OCI-LY7 (cell line): Measurements from ENCODE around the gene UBTD2. TPM values are rescaled to one million over a fixed set of nuclear protein-coding genes. Genes with fewer than 3 reads are reported as not detected.
"Not testable (repeated sequence)": the region's sequence is repeated elsewhere in the genome, so short reads cannot be mapped to it uniquely, and the experiment has no call there.

ENCODE experiments used
- Bru-seq: library from RNA; stranded (reverse); fragments of 400-500 nt; gene quantifications from one replicate; lab custom pipeline; 2021; lab: Mats Ljungman, UMichigan
- BruChase-seq, 2 experiments: library from RNA; stranded (reverse); fragments of 400-500 nt; gene quantifications; one replicate each; lab custom pipeline; 2021; lab: Mats Ljungman, UMichigan
- BruUV-seq: library from RNA; stranded (reverse); fragments of 400-500 nt; replicated peaks from 2 replicates; lab custom pipeline; 2021; lab: Mats Ljungman, UMichigan
- CTCF ChIA-PET: fragments of 300-600 bp; sonication (Branson Sonifier 250); formaldehyde crosslinking; loops from one replicate; lab custom pipeline; 2022; ENCODE audit warnings: antibody characterized with exemption; ENCODE audit not compliant: unreplicated experiment; lab: Charles Lee
- POLR2A ChIA-PET: fragments of 300-600 bp; sonication (Branson Sonifier 250); formaldehyde crosslinking; loops from one replicate; lab custom pipeline; 2022; ENCODE audit warnings: antibody characterized with exemption; lab: Charles Lee
- DNase-seq: peaks from one replicate; pipeline ENCODE4 v3.0.0-alpha.2; 2015; ENCODE audit warnings: low spot score
- H2AFZ ChIP-seq: fragments of 200-600 bp; sonication (generic), shearing (Covaris generic); 2 replicates; pipeline ENCODE4 v1.6.1; 2014; ENCODE audit warnings: mild to moderate bottlenecking, antibody characterized with exemption, low read length, moderate library complexity
- H3K27ac ChIP-seq: fragments of 200-600 bp; sonication (generic); 2 replicates; pipeline ENCODE4 v1.5.1; 2014; ENCODE audit warnings: mixed run types, low read depth, mild to moderate bottlenecking, moderate library complexity, low read length, inconsistent platforms; ENCODE audit not compliant: poor library complexity, severe bottlenecking
- H3K36me3 ChIP-seq: fragments of 200-600 bp; sonication (generic); 2 replicates; pipeline ENCODE4 v1.6.1; 2014; ENCODE audit warnings: mild to moderate bottlenecking, antibody characterized with exemption, low read length, moderate library complexity, mixed read lengths; ENCODE audit not compliant: insufficient read depth
- H3K4me1 ChIP-seq: fragments of 200-600 bp; sonication (generic); 2 replicates; pipeline ENCODE4 v1.5.1; 2014; ENCODE audit warnings: mild to moderate bottlenecking, low read length; ENCODE audit not compliant: insufficient read depth, poor library complexity, severe bottlenecking
- H3K4me2 ChIP-seq: fragments of 200-600 bp; sonication (generic); 2 replicates; pipeline ENCODE4 v1.6.1; 2014; ENCODE audit warnings: mild to moderate bottlenecking, low read length
- H3K4me3 ChIP-seq: fragments of 200-600 bp; sonication (generic); 2 replicates; pipeline ENCODE4 v1.5.1; 2014; ENCODE audit warnings: mild to moderate bottlenecking, low read depth, low read length; ENCODE audit not compliant: poor library complexity, severe bottlenecking
- H3K79me2 ChIP-seq: fragments of 200-600 bp; sonication (generic); 2 replicates; pipeline ENCODE4 v1.6.1; 2016; ENCODE audit warnings: low read depth, mild to moderate bottlenecking, low read length, moderate library complexity, mixed read lengths; ENCODE audit not compliant: insufficient read depth
- H3K9me2 ChIP-seq: fragments of 200-600 bp; sonication (generic); 2 replicates; pipeline ENCODE4 v1.6.1; 2016; ENCODE audit warnings: mild to moderate bottlenecking, low read length, mixed read lengths; ENCODE audit not compliant: insufficient read depth
- H3K9me3 ChIP-seq: fragments of 200-600 bp; sonication (generic); 2 replicates; pipeline ENCODE4 v1.6.1; 2014; ENCODE audit warnings: mild to moderate bottlenecking, mixed run types, low read length, mixed read lengths
- H4K20me1 ChIP-seq: fragments of 200-600 bp; sonication (generic); 2 replicates; pipeline ENCODE4 v1.6.1; 2014; ENCODE audit warnings: mild to moderate bottlenecking, antibody characterized with exemption, low read length, moderate library complexity, mixed read lengths; ENCODE audit not compliant: insufficient read depth
- CTCF ChIP-seq: fragments of 200-600 bp; sonication (generic); conservative IDR thresholded peaks from 2 replicates; pipeline ENCODE4 v1.5.1; 2014; ENCODE audit warnings: mild to moderate bottlenecking, antibody characterized with exemption, low read length, moderate library complexity, mixed read lengths
- EZH2phosphoT487 ChIP-seq: fragments of 200-600 bp; sonication (generic); IDR thresholded peaks from 2 replicates; pipeline ENCODE4 v1.6.1; 2018; ENCODE audit warnings: low read depth, borderline replicate concordance, mild to moderate bottlenecking, mixed run types, antibody characterized with exemption, low read length, moderate library complexity, mixed read lengths
- intact Hi-C: fragments of 100-400 bp; cut with micrococcal nuclease; formaldehyde crosslinking; loops from one replicate; pipeline ENCODE4 v1.10.0; 2022; ENCODE audit not compliant: unreplicated experiment
- long read RNA-seq: library from polyadenylated mRNA; stranded (forward); transcript quantifications from one replicate; pipeline ENCODE4 v2.0.0, GENCODE V29; 2022
- total RNA-seq, 2 experiments: library from RNA; depleted of rRNA in 1 of 2; stranded (reverse); fragments of >200 nt in 1 of 2; shearing (Covaris generic) in 1 of 2; gene quantifications; 2 replicates each; pipeline ENCODE4 v1.2.3, GENCODE V29; 2014 to 2022

The UBTD2 gene
- total RNA-seq (2014; rRNA removed; shearing (Covaris generic)) (14.7 and 16.0 TPM in 2 replicates), total RNA-seq (2022) (19.4 and 19.8 TPM in 2 replicates), Bru-seq, nascent RNA (percentile 71 among the genes with signal in this experiment), BruChase-seq, experiment 1, labeled RNA remaining after a 6-hour chase (percentile 76 among the genes with signal in this experiment), BruChase-seq, experiment 2, labeled RNA remaining after a 2-hour chase (percentile 74 among the genes with signal in this experiment)
- long read RNA-seq, transcript UBTD2-201 (3 exons, 3,301 nt) = major isoform, 20 of 26 reads
- long read RNA-seq, partial matches to known transcripts = 2 of 26 reads
- long read RNA-seq, other reads (novel, unspliced or antisense) = 4 of 26 reads

GRCh38 chr5:172283020-172283861 lies at the start of gene UBTD2:
UBTD2 (minus strand) TSS chr5:172283764; CDS start chr5:172283665, 99 bp downstream.
- TF ChIP-seq CTCF = peak; percentile 67; the same call in 1 of the 2 replicates
- no peak for TF ChIP-seq EZH2phosphoT487
- peak within 1 kb of the TSS; percentile 96 for H2AFZ ChIP-seq
- H3K27ac ChIP-seq = peak within 1 kb of the TSS; percentile 44
- H3K9me2 ChIP-seq = no peaks in the 10 kb centered on the region
- H4K20me1 ChIP-seq = peaks cover 10% of the 10 kb centered on the region; the same call in 1 of the 2 replicates
- no peaks in the 10 kb centered on the region for H3K9me3 ChIP-seq
- DNase-seq = peak; percentile 82
- peak within 1 kb of the TSS; percentile 94 for H3K4me3 ChIP-seq
- H3K79me2 ChIP-seq = peaks cover 42% of the 10 kb centered on the region
- peaks cover 11% of the 10 kb centered on the region for H3K36me3 ChIP-seq
- H3K4me1 ChIP-seq = peaks cover 25% of the 10 kb centered on the region
- intact Hi-C loops = loop anchor here (2.0 to 5.0 kb wide), 2 partner anchors 94 to 276 kb away; partner anchors contain the start of genes FBXW11 and STK10
- CTCF ChIA-PET = interaction anchor here (0.8 kb wide), 2 partner anchors 96 to 372 kb away, joined by 3 read pairs; no protein-coding TSS in a partner anchor
- BruUV-seq = no TSS peak
- peak within 1 kb of the TSS; percentile 92 for H3K4me2 ChIP-seq
- POLR2A ChIA-PET = interaction anchor here (0.8 to 1.5 kb wide), 7 partner anchors 9 to 277 kb away, joined by 3 to 4 read pairs (median 3); partner anchors contain the start of gene FBXW11

- H3K9me2 ChIP-seq, POLR2A ChIA-PET, H3K36me3 ChIP-seq, BruUV-seq, H3K27ac ChIP-seq, H4K20me1 ChIP-seq, intact Hi-C loops, H3K4me2 ChIP-seq, H3K4me1 ChIP-seq, H3K9me3 ChIP-seq, CTCF ChIA-PET, H2AFZ ChIP-seq, DNase-seq, H3K79me2 ChIP-seq, H3K4me3 ChIP-seq: not testable (repeated sequence)
Measured at GRCh38 chr5:172326901-172327300, 43.3 kb upstream of the UBTD2 start.

- Histone ChIP-seq H3K9me2 (no peaks in the 10 kb centered on the region), H3K4me3 (no peak overlapping the region), H2AFZ (no peak overlapping the region), H3K79me2 (no peaks in the 10 kb centered on the region), H3K4me2 (no peak overlapping the region), H3K4me1 (peaks cover 6% of the 10 kb centered on the region), H4K20me1 (no peaks in the 10 kb centered on the region), H3K36me3 (no peaks in the 10 kb centered on the region), H3K27ac (no peak overlapping the region), H3K9me3 (no peaks in the 10 kb centered on the region)
- intact Hi-C loops = no loop called here
- ChIA-PET POLR2A (no interaction called here), CTCF (no interaction called here)
- no peak for DNase-seq
- TF ChIP-seq EZH2phosphoT487 (no peak), CTCF (no peak)
- no TSS peak for BruUV-seq
Measured at GRCh38 chr5:172325452-172325851, 41.9 kb upstream of the UBTD2 start.
